ENCODE results near the gene TRIM8.

- TF ChIP-seq CTCF (IDR thresholded peaks at IDR 0.05) (peak; percentile 84), EZH2 (IDR thresholded peaks at IDR 0.05) (no peak), EZH2phosphoT487 (IDR thresholded peaks at IDR 0.05) (no peak)
Observed at GRCh38 chr10:102596506-102596971, 47.7 kb upstream of the TRIM8 start.

All from neural progenitor cell (in vitro differentiated cells).